ENCODE data around the gene ANKS1A. TPM values are rescaled to one million over a fixed set of nuclear protein-coding genes. Genes with fewer than 3 reads are reported as not detected.

ANKS1A gene
- total and polyA plus RNA-seq, 11 donors = 11.0 to 49.5 (median 29.3) TPM

- ATAC-seq (no peak), DNase-seq (no peak)
- no peaks in the 10 kb centered on the region for H3K27me3 ChIP-seq
- 0% methylated on average over 5 of the region's 5 CpGs for WGBS, 4 donors
- H3K4me1 ChIP-seq = peaks cover 0 to 55% (median 27%) of the 10 kb centered on the region in 12 donors
- TF ChIP-seq POLR2A (IDR thresholded peaks at IDR 0.05) (no peak), CTCF (IDR thresholded peaks at IDR 0.05) (no peak)
- H3K27ac ChIP-seq = peak overlapping the region; percentile 11 to 93 (median 80)
- intact Hi-C loops (cut with DNase I) = loop anchor here in 8 of 10 donors (2.0 to 10.0 kb wide), 8 partner anchors 69 to 256 kb away; partner anchors contain the start of genes SNRPC (in 2 of the 8) and TCP11 (in 1 of the 8)
- no peaks in the 10 kb centered on the region for H3K9me3 ChIP-seq
- H3K4me3 ChIP-seq = peak overlapping the region; percentile 27 to 95 (median 81)
- peaks cover 0 to 22% (median 4%) of the 10 kb centered on the region in 9 donors for H3K36me3 ChIP-seq
These were observed 570 bp upstream of the ANKS1A start for GRCh38 chr6:34888514-34888856.

DNA sequence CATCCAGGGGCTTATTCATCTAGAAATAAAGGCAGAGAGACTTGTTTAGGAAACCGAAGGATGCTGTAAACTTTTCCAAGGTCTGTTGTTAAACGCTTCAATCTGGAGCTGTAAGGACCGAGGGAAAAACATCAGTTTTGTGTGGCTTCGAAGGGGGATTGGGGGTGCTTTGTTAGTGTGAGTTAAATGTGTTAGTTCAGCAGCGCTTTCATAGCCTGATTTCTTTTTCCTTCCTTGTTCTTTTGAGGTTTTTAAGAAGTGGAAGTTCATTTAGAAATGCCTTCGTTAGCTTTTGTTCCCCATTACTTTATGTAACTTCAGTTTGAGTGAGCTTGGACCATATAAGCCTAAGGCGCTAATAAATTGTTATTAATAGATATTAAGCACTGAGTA, 1.5 kb downstream of the ANKS1A start:
- peaks cover 0 to 5% (median 0%) of the 10 kb centered on the region in 9 donors for H3K36me3 ChIP-seq
- no peak for DNase-seq
- peak overlapping the region in 10 of 12 donors; percentile 65 to 95 (median 83) for H3K4me3 ChIP-seq
- no peaks in the 10 kb centered on the region for H3K9me3 ChIP-seq
- peaks cover 0 to 64% (median 27%) of the 10 kb centered on the region in 12 donors for H3K4me1 ChIP-seq
- no peak for TF ChIP-seq POLR2A (IDR thresholded peaks at IDR 0.05)
- no peak for TF ChIP-seq CTCF (IDR thresholded peaks at IDR 0.05)
- peak overlapping the region in 11 of 12 donors; percentile 68 to 93 (median 80) for H3K27ac ChIP-seq
- 42 to 50% (median 48%) methylated on average over 7 of the region's 7 CpGs for WGBS, 4 donors
- no peaks in the 10 kb centered on the region for H3K27me3 ChIP-seq
- intact Hi-C loops (cut with DNase I) = loop anchor here in 3 of 10 donors (5.0 to 10.0 kb wide), 4 partner anchors 47 to 354 kb away; partner anchors contain the start of gene TCP11 (in 1 of the 3)
- no peak for ATAC-seq

DNA sequence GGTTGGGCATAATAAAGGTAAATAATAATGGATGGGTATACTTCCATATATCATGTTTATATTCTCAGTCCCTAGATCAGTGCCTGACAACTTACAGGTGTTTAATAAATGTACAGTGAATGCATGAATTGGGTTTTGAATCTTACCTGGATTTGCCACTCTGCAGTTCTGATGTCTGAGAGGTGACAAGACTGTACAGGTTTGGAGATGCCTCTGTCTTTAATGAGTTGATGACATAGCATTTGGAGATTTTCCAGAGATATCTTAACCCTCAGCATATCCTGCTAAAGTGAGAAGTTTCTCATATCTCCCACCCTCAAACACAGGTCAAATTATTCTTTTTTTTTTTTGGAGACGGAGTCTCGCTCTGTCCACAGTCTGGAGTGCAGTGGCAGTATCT, 2.2 kb downstream of the ANKS1A start:
- Histone ChIP-seq H3K4me1 (peaks cover 0 to 57% (median 27%) of the 10 kb centered on the region in 12 donors), H3K36me3 (no peaks in the 10 kb centered on the region), H3K9me3 (no peaks in the 10 kb centered on the region), H3K27me3 (no peaks in the 10 kb centered on the region), H3K27ac (peak overlapping the region in 1 of 12 donors; percentile 89), H3K4me3 (peak overlapping the region in 8 of 12 donors; percentile 65 to 95 (median 80))
- no peak for ATAC-seq
- WGBS, 4 donors = 87 to 97% (median 93%) methylated on average over 2 of the region's 2 CpGs
- intact Hi-C loops (cut with DNase I) = loop anchor here in 3 of 10 donors (5.0 to 10.0 kb wide), 4 partner anchors 46 to 354 kb away; partner anchors contain the start of gene TCP11 (in 1 of the 3)
- no peak for DNase-seq
- TF ChIP-seq POLR2A (IDR thresholded peaks at IDR 0.05) = no peak
- no peak for TF ChIP-seq CTCF (IDR thresholded peaks at IDR 0.05)

GRCh38 chr6:34894693-34895092, 5.6 kb downstream of the ANKS1A start:
- H3K27ac ChIP-seq = no peak overlapping the region
- intact Hi-C loops (cut with DNase I) = loop anchor here in 3 of 10 donors (5.0 to 10.0 kb wide), 4 partner anchors 43 to 350 kb away; partner anchors contain the start of gene TCP11 (in 1 of the 3)
- no peaks in the 10 kb centered on the region for H3K9me3 ChIP-seq
- H3K27me3 ChIP-seq = no peaks in the 10 kb centered on the region
- ATAC-seq = no peak
- WGBS, 4 donors = 88 to 98% (median 90%) methylated on average over 1 of the region's 1 CpG
- H3K4me3 ChIP-seq = no peak overlapping the region
- peaks cover 0 to 61% (median 34%) of the 10 kb centered on the region in 12 donors for H3K4me1 ChIP-seq
- H3K36me3 ChIP-seq = no peaks in the 10 kb centered on the region
- TF ChIP-seq CTCF (IDR thresholded peaks at IDR 0.05) (no peak), POLR2A (IDR thresholded peaks at IDR 0.05) (no peak)
- no peak for DNase-seq
